Measurements from ENCODE around the gene MRPL4. TPM values are rescaled to one million over a fixed set of nuclear protein-coding genes. Genes with fewer than 3 reads are reported as not detected.

The MRPL4 gene
- polyA plus RNA-seq, 1 of the 3 experiments (the other 2 are of a cell fraction) = 110 TPM

GRCh38 chr19:10277795-10278589 is 26.0 kb downstream of the MRPL4 start:
- H3F3A ChIP-seq (replicated peaks; ENCODE audit: insufficient read depth) = peaks cover 5% of the 10 kb centered on the region
- CTCF ChIA-PET = interaction anchor here (0.8 to 4.9 kb wide), 8 partner anchors 8 to 113 kb away, joined by 3 to 38 read pairs (median 5); partner anchors contain the start of genes ICAM1, ICAM5, RAVER1 and TYK2
- 88% methylated on average over 9 of the region's 9 CpGs for WGBS (ENCODE audit: low lambda C conversion rate)
- POLR2A ChIA-PET = interaction anchor here (0.8 kb wide), 1 partner anchor 11 kb away, joined by 3 read pairs; the partner anchor contains the start of gene ICAM5
- no peaks in the 10 kb centered on the region for H3K9me2 ChIP-seq
- TF ChIP-seq TEAD4 (IDR thresholded peaks at IDR 0.05; ENCODE audit: borderline replicate concordance, insufficient read depth) = no peak
- no peak for TF ChIP-seq IRF3 (IDR thresholded peaks at IDR 0.05; ENCODE audit: low read depth, low read length)
- TF ChIP-seq TAF1 (IDR thresholded peaks at IDR 0.05; ENCODE audit: borderline replicate concordance, low read depth, low read length) = no peak
- no peak for TF ChIP-seq EP300 (IDR thresholded peaks at IDR 0.05; ENCODE audit: borderline replicate concordance in 1 of 2, low read depth in 1 of 2, low read length in 1 of 2)
- TF ChIP-seq ELF1 (IDR thresholded peaks at IDR 0.05) = no peak
- TF ChIP-seq EZH2phosphoT487 (IDR thresholded peaks at IDR 0.05; ENCODE audit: borderline replicate concordance, low read depth) = no peak
- no peak for TF ChIP-seq SIN3A (IDR thresholded peaks at IDR 0.05; ENCODE audit: borderline replicate concordance, low read depth, low read length)
- no peak for TF ChIP-seq RCOR1 (IDR thresholded peaks at IDR 0.05; ENCODE audit: low read length)
- TF ChIP-seq RFX5 (IDR thresholded peaks at IDR 0.05; ENCODE audit: low read length) = no peak
- TF ChIP-seq YY1 (IDR thresholded peaks at IDR 0.05; ENCODE audit: low read depth) = no peak
- TF ChIP-seq FOXM1 (IDR thresholded peaks at IDR 0.05; ENCODE audit: low read depth) = no peak
- TF ChIP-seq NFIC (IDR thresholded peaks at IDR 0.05; ENCODE audit: borderline replicate concordance) = no peak
- TF ChIP-seq USF1 (IDR thresholded peaks at IDR 0.05; ENCODE audit: borderline replicate concordance, low read depth) = no peak
- TF ChIP-seq FOXJ3 (CRISPR knock-in tag; IDR thresholded peaks at IDR 0.05) = no peak
- no peak for TF ChIP-seq PBX3 (IDR thresholded peaks at IDR 0.05)
- TF ChIP-seq POLR2AphosphoS5 (IDR thresholded peaks at IDR 0.05; ENCODE audit: low read depth, low read length) = no peak
- TF ChIP-seq SMC3 (IDR thresholded peaks at IDR 0.05; ENCODE audit: low read depth, low read length) = no peak
- TF ChIP-seq JUND (IDR thresholded peaks at IDR 0.05) = no peak
- no peak for TF ChIP-seq MXI1 (IDR thresholded peaks at IDR 0.05; ENCODE audit: low read depth, low read length)
- no peak for TF ChIP-seq MEF2A (IDR thresholded peaks at IDR 0.05; ENCODE audit: borderline replicate concordance, low read depth)
- H3K4me2 ChIP-seq = no peak overlapping the region
- no peak overlapping the region for H3K9ac ChIP-seq
- no peak for DNase-seq
- no peaks in the 10 kb centered on the region for H3K79me2 ChIP-seq (ENCODE audit: insufficient read depth)
- no peaks in the 10 kb centered on the region for H3K27me3 ChIP-seq (ENCODE audit: insufficient read depth)
- no peak overlapping the region for H3K4me3 ChIP-seq (ENCODE audit: low read depth in 2 of 2, low read length in 1 of 2)
- no peaks in the 10 kb centered on the region for H3K4me1 ChIP-seq (ENCODE audit: control insufficient read depth in 1 of 2, insufficient read depth in 2 of 2, low read depth in 1 of 2, low read length in 1 of 2)
- no peaks in the 10 kb centered on the region for H3K36me3 ChIP-seq (replicated peaks in 1 of 2; ENCODE audit: control insufficient read depth in 1 of 2, insufficient read depth in 2 of 2, low read length in 1 of 2)
- H3K9me3 ChIP-seq = no peaks in the 10 kb centered on the region
- H2AFZ ChIP-seq (ENCODE audit: low read depth) = no peak overlapping the region
- H3K27ac ChIP-seq (ENCODE audit: low read depth in 2 of 2, low read length in 1 of 2) = no peak overlapping the region
- no peaks in the 10 kb centered on the region for H4K20me1 ChIP-seq (ENCODE audit: insufficient read depth)
